GM13976 (cell line): ENCODE measurements around the gene KLF15.

Experiments
- DNase-seq: peaks from one replicate; pipeline ENCODE4 v3.0.0; 2012; ENCODE audit warnings: low spot score
- in situ Hi-C: fragments of 300-500 bp; cut with MboI; formaldehyde crosslinking; loops from one replicate; pipeline ENCODE4 v1.12.0; 2022; ENCODE audit warnings: low sequenced_read_pairs, mixed read lengths, inconsistent platforms; ENCODE audit not compliant: unreplicated experiment
- TF ChIP-seq, protein P1 (sequence below): IDR thresholded peaks from 2 replicates; pipeline ENCODE4 v1.5.1; 2012; ENCODE audit warnings: borderline replicate concordance, mild to moderate bottlenecking; ENCODE audit not compliant: insufficient read depth; ENCODE audit errors: extremely low read depth, missing control alignments, control extremely low read depth

Gene KLF15

DNA sequence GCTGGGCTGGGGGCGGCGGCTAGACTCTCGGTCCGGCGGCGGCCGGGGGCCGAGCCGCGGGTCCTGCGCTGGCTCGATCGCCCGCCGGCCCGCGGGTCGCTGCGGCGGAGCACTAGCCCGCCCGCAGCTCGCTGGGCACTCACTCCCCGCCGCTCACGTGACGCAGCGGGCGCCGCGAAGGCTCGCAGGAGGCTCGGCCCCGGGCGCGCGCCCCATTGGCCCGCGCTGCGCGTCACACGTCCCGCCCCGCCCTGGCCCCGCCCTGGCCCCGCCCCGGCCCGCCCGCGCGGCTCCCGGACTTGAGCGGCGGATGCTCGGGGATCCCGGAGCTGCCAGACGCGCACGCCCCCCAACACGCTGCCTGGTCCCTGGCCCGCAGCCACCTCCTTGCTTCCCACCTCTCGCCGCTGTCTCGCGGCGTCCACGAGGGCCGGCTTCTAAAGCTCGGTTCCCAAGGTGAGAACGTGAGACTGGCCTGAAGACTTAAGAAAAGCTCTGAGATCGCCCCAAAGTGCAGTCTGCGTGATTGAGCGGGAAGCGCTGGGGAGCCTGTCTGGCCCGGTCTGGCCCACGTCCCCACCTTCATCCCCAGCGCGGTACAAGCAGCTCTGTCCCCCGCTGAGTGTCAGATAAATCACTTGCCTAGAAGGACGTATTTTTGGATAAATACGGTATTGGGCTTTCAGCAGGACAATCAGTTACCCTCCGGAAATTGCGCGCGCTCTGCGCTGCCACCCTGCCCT lies at the start of gene KLF15:
TSS of gene KLF15 (minus strand) at position 114 of the 743 bp plus-strand sequence. CDS start 4,486 bp downstream, outside the sequence.
- TF ChIP-seq, protein P1, sequence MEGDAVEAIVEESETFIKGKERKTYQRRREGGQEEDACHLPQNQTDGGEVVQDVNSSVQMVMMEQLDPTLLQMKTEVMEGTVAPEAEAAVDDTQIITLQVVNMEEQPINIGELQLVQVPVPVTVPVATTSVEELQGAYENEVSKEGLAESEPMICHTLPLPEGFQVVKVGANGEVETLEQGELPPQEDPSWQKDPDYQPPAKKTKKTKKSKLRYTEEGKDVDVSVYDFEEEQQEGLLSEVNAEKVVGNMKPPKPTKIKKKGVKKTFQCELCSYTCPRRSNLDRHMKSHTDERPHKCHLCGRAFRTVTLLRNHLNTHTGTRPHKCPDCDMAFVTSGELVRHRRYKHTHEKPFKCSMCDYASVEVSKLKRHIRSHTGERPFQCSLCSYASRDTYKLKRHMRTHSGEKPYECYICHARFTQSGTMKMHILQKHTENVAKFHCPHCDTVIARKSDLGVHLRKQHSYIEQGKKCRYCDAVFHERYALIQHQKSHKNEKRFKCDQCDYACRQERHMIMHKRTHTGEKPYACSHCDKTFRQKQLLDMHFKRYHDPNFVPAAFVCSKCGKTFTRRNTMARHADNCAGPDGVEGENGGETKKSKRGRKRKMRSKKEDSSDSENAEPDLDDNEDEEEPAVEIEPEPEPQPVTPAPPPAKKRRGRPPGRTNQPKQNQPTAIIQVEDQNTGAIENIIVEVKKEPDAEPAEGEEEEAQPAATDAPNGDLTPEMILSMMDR = no peak
- peak; percentile 96 for DNase-seq
- in situ Hi-C loops = no loop called here

DNA sequence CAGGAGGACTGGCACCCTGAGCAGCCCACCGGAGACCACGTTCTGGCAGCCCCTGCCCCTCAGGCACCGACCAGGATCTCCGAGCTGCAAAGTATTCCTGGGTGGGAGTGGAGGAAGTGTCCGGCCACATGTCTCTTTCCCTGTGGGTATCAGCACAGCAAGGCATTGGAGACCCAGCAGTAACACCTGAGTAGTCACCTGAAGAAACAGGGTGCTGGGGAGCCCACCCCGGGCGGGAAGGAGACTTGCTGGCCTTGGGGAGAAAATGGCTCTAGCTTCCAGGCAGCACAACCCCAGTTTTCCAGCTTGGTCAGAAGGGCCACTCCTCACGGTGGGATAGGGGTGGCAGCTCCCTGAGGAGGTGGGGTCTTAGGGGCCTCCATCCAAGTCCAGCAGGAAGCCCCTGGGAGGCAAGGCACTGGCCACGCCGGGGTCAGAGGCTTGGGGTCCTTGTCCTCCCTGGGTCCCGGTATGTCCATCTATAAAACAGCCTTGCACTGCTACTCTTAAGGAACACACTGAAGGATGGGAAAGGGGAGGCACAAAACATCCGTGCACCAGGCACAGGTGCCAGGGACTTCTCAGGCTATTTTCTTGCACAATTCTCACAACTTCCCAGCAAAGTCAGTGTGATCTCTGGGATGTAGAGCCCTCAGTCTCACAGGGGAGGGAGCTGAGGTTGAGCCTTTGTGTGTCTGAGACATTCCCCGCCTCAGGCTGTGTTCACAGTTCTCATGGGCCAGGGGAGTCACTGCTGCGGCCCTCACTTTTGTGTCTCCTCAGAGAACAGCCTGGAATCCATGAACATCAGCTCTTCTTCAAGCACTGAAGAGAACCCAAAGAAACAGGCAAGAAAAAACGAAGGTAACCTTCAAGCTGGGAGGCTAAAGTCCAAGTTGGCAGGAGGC lies 49.4 kb upstream of the KLF15 start:
- no peak for DNase-seq
- TF ChIP-seq, protein P1 = no peak
- in situ Hi-C loops = no loop called here

- no peak for DNase-seq
- in situ Hi-C loops = no loop called here
- TF ChIP-seq, protein P1 = no peak
Observed at GRCh38 chr3:126402666-126403302, 45.6 kb upstream of the KLF15 start.

DNA sequence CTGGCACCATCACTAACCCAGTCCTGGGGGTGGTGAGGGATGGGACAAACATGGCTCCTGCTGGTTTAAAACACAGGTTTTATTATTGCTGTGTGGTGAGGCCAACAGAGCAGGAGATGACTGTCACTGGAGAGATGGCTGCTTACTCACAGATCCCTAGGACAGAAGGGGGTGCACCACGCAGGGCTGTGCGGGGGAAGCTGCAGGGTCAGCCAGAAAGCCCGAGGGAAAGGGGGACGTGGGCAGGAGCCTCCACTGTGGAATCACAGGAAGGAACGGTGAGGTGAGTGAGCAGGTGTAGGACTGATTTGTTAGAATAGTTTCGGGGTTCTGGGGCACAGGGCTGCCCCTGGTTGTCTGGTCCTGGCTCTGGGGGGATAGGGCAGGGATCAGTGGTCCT lies 45.0 kb upstream of the KLF15 start:
- TF ChIP-seq, protein P1 = no peak
- in situ Hi-C loops = no loop called here
- DNase-seq = no peak

DNA sequence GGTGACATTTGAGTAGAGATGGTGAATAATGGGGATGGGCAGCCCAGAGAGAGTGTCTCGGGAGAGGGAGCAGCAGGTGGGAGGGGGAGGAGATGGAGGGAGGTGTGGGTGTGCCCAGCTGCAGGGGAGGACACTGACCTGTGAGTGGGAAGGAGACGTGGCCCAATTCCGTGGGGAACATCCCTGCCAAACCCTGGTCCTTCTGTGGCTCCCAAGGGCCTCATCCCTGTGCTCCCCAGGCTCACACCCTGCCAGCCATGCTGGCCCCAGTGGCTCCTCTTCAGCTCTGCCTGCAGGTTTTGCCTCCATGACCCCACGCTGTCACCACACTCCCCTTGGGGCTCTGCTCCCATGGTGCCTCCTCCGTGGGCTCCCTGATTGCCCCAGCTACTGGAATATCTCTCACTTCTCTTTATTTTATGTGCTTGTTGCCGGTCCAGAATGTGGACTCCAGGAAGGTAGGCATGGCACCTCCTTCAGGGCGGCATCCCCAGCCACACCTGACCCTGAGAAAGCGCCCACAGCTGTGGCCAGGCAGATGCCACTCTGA lies 44.5 kb upstream of the KLF15 start:
- no peak for DNase-seq
- in situ Hi-C loops = no loop called here
- TF ChIP-seq, protein P1 = no peak

GRCh38 chr3:126399756-126400155 lies 42.5 kb upstream of the KLF15 start:
- TF ChIP-seq, protein P1 = no peak
- DNase-seq = no peak
- in situ Hi-C loops = no loop called here
